Measurements from ENCODE around the gene TEX38. TPM values are rescaled to one million over a fixed set of nuclear protein-coding genes. Genes with fewer than 3 reads are reported as not detected.

Gene TEX38
- total and polyA plus RNA-seq, 2 of the 13 experiments (the other 11 are each of a cell fraction or from before 2014, with no cell fraction given), result 0.18 TPM; not detected in 1

DNA sequence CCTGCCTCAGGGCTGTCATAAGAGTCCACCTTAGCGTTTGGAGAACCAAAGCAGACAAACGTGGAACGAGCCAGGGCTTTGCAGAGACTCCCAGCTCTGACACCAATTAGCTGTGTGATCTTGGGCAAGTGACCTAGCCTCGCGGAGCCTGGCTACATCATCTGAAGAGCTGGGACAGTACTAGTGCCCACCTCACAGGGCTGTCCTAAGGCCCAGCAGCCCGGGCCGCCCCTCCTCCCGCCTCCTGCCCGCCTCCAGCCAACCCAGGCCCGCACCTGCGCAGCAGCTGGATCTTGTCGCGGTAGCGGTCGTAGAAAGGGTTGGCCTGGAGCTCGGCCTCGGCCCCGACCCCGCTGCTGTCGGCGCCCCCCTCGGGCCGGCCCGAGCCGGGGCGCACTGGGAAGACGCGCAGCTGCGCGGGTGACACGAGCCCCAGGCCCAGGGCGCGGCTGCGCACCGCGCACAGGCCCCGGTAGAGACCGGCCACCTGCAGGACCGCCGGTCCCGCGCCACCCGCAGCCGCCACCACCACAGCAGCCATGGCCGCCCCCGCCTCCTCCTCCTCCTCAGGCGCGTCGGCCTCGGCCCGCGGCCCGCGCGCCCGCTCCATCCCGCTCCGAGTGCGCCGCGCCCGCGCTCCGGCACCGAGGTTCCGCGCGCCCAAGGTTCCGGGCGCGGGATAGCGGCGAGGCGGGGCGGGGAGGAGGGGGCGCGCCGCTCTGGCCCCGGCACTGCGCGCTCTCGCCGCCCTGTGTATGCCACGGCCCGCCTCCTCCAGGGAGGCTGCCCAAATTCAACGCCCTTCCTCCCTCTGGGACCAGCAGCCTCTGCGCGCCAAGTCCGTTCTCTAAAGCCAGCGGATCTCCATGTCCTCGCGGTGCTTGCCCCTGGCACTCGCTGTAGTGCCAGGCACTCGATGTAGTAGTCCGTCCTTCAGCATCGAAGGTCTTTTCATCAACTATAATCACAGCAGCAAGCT is 3.6 kb upstream of the TEX38 start, which contains the start of gene ATPAF1 (continued):
- TF ChIP-seq, protein P1, sequence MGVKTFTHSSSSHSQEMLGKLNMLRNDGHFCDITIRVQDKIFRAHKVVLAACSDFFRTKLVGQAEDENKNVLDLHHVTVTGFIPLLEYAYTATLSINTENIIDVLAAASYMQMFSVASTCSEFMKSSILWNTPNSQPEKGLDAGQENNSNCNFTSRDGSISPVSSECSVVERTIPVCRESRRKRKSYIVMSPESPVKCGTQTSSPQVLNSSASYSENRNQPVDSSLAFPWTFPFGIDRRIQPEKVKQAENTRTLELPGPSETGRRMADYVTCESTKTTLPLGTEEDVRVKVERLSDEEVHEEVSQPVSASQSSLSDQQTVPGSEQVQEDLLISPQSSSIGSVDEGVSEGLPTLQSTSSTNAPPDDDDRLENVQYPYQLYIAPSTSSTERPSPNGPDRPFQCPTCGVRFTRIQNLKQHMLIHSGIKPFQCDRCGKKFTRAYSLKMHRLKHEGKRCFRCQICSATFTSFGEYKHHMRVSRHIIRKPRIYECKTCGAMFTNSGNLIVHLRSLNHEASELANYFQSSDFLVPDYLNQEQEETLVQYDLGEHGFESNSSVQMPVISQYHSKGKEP (CRISPR knock-in tag; IDR thresholded peaks at IDR 0.05), result no peak
- TF ChIP-seq ATF7 (IDR thresholded peaks at IDR 0.05), result no peak
- no peak for TF ChIP-seq ATF7 (CRISPR knock-in tag; IDR thresholded peaks at IDR 0.05)
- no peak for TF ChIP-seq NFIC (IDR thresholded peaks at IDR 0.05; ENCODE audit: low read length)
- TF ChIP-seq XRCC5 (optimal IDR thresholded peaks at IDR 0.05; ENCODE audit: low read length), result peak; percentile 31
- TF ChIP-seq ZSCAN12 (CRISPR knock-in tag; IDR thresholded peaks at IDR 0.05), result no peak
- peak; percentile 44; the same call in 1 of the 3 replicates for TF ChIP-seq MXI1 (IDR thresholded peaks at IDR 0.05; ENCODE audit: borderline replicate concordance, low read depth, low read length)
- no peak for TF ChIP-seq NR3C1 (CRISPR knock-in tag; IDR thresholded peaks at IDR 0.05)
- TF ChIP-seq JUN (CRISPR knock-in tag; IDR thresholded peaks at IDR 0.05), result no peak
- TF ChIP-seq RBM22 (optimal IDR thresholded peaks at IDR 0.05; ENCODE audit: low read length), result no peak
- TF ChIP-seq, protein P2, sequence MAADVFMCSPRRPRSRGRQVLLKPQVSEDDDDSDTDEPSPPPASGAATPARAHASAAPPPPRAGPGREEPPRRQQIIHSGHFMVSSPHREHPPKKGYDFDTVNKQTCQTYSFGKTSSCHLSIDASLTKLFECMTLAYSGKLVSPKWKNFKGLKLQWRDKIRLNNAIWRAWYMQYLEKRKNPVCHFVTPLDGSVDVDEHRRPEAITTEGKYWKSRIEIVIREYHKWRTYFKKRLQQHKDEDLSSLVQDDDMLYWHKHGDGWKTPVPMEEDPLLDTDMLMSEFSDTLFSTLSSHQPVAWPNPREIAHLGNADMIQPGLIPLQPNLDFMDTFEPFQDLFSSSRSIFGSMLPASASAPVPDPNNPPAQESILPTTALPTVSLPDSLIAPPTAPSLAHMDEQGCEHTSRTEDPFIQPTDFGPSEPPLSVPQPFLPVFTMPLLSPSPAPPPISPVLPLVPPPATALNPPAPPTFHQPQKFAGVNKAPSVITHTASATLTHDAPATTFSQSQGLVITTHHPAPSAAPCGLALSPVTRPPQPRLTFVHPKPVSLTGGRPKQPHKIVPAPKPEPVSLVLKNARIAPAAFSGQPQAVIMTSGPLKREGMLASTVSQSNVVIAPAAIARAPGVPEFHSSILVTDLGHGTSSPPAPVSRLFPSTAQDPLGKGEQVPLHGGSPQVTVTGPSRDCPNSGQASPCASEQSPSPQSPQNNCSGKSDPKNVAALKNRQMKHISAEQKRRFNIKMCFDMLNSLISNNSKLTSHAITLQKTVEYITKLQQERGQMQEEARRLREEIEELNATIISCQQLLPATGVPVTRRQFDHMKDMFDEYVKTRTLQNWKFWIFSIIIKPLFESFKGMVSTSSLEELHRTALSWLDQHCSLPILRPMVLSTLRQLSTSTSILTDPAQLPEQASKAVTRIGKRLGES (CRISPR knock-in tag; IDR thresholded peaks at IDR 0.05; ENCODE audit: borderline replicate concordance), result no peak
- no peak; the same call in 1 of the 2 replicates for TF ChIP-seq ZNF598 (CRISPR knock-in tag; IDR thresholded peaks at IDR 0.05; ENCODE audit: borderline replicate concordance)
- no peak for TF ChIP-seq RXRB (CRISPR knock-in tag; IDR thresholded peaks at IDR 0.05; ENCODE audit: borderline replicate concordance)
- TF ChIP-seq ZNF292 (CRISPR knock-in tag; IDR thresholded peaks at IDR 0.05; ENCODE audit: borderline replicate concordance, low read depth), result no peak
- no peak for TF ChIP-seq ZFP1 (CRISPR knock-in tag; IDR thresholded peaks at IDR 0.05)
- no peak for TF ChIP-seq KMT2A (CRISPR knock-in tag; IDR thresholded peaks at IDR 0.05)
- no peak for TF ChIP-seq POLR2AphosphoS2 (IDR thresholded peaks at IDR 0.05; ENCODE audit: low read depth, low read length)
- TF ChIP-seq RCOR2 (CRISPR knock-in tag; IDR thresholded peaks at IDR 0.05), result no peak
- TF ChIP-seq, protein P3, sequence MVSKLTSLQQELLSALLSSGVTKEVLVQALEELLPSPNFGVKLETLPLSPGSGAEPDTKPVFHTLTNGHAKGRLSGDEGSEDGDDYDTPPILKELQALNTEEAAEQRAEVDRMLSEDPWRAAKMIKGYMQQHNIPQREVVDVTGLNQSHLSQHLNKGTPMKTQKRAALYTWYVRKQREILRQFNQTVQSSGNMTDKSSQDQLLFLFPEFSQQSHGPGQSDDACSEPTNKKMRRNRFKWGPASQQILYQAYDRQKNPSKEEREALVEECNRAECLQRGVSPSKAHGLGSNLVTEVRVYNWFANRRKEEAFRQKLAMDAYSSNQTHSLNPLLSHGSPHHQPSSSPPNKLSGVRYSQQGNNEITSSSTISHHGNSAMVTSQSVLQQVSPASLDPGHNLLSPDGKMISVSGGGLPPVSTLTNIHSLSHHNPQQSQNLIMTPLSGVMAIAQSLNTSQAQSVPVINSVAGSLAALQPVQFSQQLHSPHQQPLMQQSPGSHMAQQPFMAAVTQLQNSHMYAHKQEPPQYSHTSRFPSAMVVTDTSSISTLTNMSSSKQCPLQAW (CRISPR knock-in tag; IDR thresholded peaks at IDR 0.05), result no peak
- TF ChIP-seq JDP2 (CRISPR knock-in tag; IDR thresholded peaks at IDR 0.05; ENCODE audit: borderline replicate concordance), result no peak
- TF ChIP-seq SIN3B (IDR thresholded peaks at IDR 0.05; ENCODE audit: low read length), result 0 out of 2 replicates have a peak, but pooled peaks have one; percentile 41
- TF ChIP-seq MAFK (conservative IDR thresholded peaks at IDR 0.05 in 1 of 2, IDR thresholded peaks at IDR 0.05 in 1 of 2; ENCODE audit: low read length in 2 of 2), result no peak
- TF ChIP-seq ZFP82 (CRISPR knock-in tag; IDR thresholded peaks at IDR 0.05; ENCODE audit: borderline replicate concordance), result no peak; the same call in 1 of the 2 replicates
- TF ChIP-seq TSC22D2 (CRISPR knock-in tag; IDR thresholded peaks at IDR 0.05; ENCODE audit: borderline replicate concordance), result 0 out of 2 replicates have a peak, but pooled peaks have one; percentile 22
- peak; percentile 72; the same call in 1 of the 2 replicates for TF ChIP-seq POLR2G (IDR thresholded peaks at IDR 0.05; ENCODE audit: low read depth, low read length)
